GM18951 (cell line): ENCODE results near the gene KIR3DL3.
"Not testable (repeated sequence)": the region's sequence is repeated elsewhere in the genome, so short reads cannot be mapped to it uniquely, and the experiment has no call there.

Experiments
- in situ Hi-C: fragments of 300-500 bp; cut with MboI; formaldehyde crosslinking; loops from one replicate; pipeline ENCODE4 v1.12.0; 2022; ENCODE audit warnings: low sequenced_read_pairs, mixed read lengths, inconsistent platforms; ENCODE audit not compliant: unreplicated experiment

Gene KIR3DL3

GRCh38 chr19:54764219-54764618, 40.0 kb downstream of the KIR3DL3 start:
- in situ Hi-C loops, result not testable (repeated sequence)

GRCh38 chr19:54766464-54766863, 42.2 kb downstream of the KIR3DL3 start:
- in situ Hi-C loops, result not testable (repeated sequence)

GRCh38 chr19:54769646-54770045, 45.4 kb downstream of the KIR3DL3 start, which contains the start of gene KIR2DL1:
TSS of gene KIR2DL1 (plus strand) at chr19:54769793. CDS start at chr19:54769851, 58 bp downstream.
- in situ Hi-C loops, result not testable (repeated sequence)

- in situ Hi-C loops, result not testable (repeated sequence)
These were observed 46.3 kb downstream of the KIR3DL3 start for GRCh38 chr19:54770511-54770910.

GRCh38 chr19:54771018-54771960, 47.0 kb downstream of the KIR3DL3 start:
- in situ Hi-C loops, result not testable (repeated sequence)

GRCh38 chr19:54772666-54773065, 48.4 kb downstream of the KIR3DL3 start:
- in situ Hi-C loops, result not testable (repeated sequence)

GRCh38 chr19:54775095-54775815, 51.0 kb downstream of the KIR3DL3 start:
- in situ Hi-C loops, result not testable (repeated sequence)

GRCh38 chr19:54775830-54776229, 51.6 kb downstream of the KIR3DL3 start:
- in situ Hi-C loops, result not testable (repeated sequence)

GRCh38 chr19:54777851-54778250, 53.6 kb downstream of the KIR3DL3 start:
- in situ Hi-C loops, result not testable (repeated sequence)

GRCh38 chr19:54778896-54779295, 54.7 kb downstream of the KIR3DL3 start:
- in situ Hi-C loops, result not testable (repeated sequence)

- in situ Hi-C loops, result not testable (repeated sequence)
These were observed 58.7 kb downstream of the KIR3DL3 start for GRCh38 chr19:54782916-54783315.
